CD4-positive, alpha-beta T cell treated with Interleukin-17A for 4 hours (primary cell): ENCODE measurements around the gene PTH1R.
A peak's percentile ranks its signal among the peaks of the same experiment; 100 is the strongest.

Experiments used
- DNase-seq: peaks from one replicate; pipeline ENCODE4 v3.0.0-alpha.2; 2020; ENCODE audit warnings: mixed read lengths

Gene PTH1R

DNA sequence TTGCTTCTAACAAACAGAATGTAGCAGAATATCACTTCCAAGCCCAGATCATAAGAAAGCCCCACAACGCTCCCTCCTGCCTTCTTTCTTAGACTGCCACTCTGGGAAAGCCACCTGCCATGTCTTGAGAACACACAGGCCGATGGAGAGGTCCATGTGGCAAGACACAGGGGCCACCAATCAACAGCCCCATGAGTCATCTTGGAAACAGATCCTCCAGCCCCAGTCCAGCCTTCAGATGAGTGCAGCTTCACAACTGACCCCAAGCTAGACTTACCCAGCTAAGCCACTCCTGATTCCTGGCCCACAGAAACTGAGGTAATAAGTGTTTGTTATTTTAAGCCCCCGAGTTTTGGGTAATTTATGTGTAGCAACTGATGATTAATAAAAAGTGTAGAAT lies 39.7 kb downstream of the PTH1R start:
- DNase-seq: no peak

- no peak for DNase-seq
Observed at GRCh38 chr3:46918202-46918601, 40.7 kb downstream of the PTH1R start.

GRCh38 chr3:46918634-46919033 lies 41.1 kb downstream of the PTH1R start:
- DNase-seq: no peak

GRCh38 chr3:46921041-46921440 lies 43.5 kb downstream of the PTH1R start:
- DNase-seq: no peak

DNA sequence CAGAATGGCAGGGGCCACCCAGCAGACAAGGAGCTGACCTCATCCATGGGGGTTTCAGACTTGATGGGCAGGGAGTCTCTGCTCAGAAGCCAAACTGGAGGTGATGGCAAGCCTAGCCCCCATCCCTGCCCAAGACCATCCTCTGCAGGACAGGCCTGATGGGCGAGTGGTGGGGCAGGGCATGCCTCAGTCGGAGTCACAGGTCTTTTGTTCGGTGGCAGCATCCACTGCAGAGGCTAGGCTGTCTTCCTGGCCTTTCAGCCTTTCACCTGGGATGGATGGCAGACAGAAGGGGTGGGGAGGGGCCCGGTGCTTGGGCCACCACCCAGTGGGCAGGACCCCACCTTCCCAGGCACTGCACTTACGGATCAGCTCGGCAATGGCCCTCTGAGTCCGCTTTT lies 44.4 kb downstream of the PTH1R start:
- no peak for DNase-seq

DNA sequence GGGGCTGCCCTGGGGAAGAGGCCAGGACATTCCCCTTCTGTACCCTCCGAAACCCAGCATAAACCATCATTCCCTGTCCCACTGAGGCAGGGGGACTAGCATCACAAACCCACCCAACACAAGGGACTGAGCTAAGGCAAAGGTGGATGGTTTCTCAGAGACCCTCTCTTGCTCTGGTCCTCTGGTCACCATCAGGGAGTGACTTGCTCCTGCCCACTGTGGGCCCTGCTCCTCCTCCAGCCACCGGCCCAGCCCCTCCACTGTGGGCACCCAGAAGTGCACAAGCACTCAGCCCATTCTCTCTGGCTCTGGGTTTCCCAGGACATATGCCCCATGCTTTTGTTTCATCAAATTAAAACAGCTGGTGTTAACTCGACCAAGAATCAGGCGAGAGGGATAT lies 44.9 kb downstream of the PTH1R start:
- no peak for DNase-seq

DNA sequence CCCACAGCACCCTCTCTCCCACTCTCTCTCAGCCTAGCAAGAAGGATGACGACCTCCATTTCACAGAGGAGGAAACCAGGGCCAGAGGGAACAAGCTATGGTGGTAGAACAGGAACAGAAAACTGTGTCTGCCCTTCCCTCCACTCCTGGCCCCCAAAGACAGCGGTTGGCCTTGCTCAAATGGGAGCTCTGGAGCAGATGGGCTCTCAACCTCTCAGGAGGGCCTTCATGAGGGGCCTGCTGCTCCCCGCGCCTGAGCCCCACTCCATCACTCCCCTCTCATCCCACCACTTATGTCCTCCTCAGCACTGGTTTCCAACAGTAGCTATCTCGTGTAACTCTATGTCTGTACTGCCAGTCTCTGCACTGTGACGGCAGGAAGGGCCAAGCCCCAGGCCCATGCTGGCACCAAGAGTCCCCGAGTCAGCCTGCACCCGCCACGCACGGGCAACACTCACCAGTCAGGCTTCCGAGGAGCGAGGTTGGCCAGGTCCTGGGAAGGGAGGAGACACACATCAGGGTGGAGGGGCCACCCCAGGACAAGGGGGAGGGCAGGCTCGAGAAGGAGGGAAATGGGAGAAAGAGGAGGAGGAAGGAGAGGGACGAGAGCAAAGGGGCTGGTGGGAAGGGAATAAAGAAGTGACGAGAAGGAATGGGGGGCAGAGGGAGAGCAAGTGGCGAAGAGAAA lies 45.5 kb downstream of the PTH1R start:
- DNase-seq: no peak

GRCh38 chr3:46923559-46924350 lies 46.2 kb downstream of the PTH1R start:
- peak; percentile 55 for DNase-seq

DNA sequence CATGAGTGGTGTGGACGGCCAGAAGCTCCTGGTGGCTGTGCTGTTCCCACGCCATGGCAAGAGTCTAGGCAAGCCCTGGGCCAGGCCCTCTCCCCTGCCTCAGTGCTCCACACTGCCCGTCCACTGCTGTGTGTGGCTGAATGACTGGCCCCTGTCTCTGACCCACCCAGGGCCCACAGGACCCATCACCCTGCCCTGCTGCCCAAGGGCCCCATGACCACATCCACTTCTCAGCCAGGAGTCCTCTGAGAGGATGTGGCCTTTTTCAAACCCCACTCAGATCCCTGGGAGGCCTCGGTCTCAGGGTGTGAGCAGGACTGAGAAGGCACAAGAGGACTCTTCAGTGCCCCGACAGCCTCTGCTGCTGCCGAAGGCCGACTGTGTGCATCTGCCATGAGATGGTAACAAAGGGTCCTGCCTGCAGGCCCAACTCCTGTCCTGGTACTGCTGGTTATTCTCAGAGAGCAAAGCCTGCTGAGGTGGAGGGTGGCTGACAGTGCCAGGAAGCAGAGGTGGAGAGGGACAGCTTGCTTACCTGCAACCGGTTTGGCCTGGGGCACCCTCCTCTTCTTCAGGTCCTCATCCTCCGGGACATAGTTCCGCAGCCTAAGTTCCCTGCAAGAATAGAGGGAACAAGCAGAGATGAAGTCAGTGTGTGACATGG lies 47.5 kb downstream of the PTH1R start:
- DNase-seq: no peak

DNA sequence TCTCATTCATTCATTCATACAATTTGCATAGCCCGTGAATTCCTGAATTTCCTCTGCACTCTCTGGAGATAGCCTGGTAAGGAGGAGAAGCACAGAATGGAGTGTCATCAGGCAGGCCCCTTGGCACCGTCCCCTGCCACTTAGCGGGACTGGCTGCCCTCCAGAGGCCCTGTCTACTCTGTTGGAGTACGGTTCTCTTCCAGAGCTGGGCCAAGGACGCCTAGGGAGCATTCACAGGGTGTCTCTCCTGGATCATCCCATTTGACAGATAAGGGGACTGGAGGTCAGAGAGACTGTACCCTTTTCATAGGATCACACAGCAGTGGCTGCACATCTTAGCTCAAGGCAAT lies 48.0 kb downstream of the PTH1R start:
- DNase-seq: no peak

GRCh38 chr3:46926039-46926438 lies 48.5 kb downstream of the PTH1R start:
- no peak for DNase-seq

DNA sequence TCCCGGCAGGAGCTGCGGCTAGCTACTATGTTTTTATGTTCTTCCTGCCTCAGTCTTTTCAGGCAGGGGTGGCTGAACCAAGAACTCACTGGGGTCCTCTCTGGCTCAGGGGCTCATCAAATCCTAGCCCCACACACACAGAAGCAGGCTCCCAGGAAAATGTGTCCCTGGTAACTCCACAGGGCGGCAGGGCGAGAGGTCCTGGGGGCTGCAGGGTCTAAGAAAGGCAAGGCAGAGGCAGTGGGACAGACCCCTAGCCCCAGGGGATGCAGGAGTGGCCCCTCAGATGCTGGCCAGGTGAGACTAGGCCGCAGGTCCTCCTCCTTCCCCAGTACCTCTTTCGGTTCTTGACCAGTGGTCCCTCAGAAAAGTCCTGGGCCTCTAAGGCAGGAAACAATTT lies 48.9 kb downstream of the PTH1R start:
- no peak for DNase-seq

- peak; percentile 38 for DNase-seq
Observed at GRCh38 chr3:46926871-46927717, 49.6 kb downstream of the PTH1R start.

DNA sequence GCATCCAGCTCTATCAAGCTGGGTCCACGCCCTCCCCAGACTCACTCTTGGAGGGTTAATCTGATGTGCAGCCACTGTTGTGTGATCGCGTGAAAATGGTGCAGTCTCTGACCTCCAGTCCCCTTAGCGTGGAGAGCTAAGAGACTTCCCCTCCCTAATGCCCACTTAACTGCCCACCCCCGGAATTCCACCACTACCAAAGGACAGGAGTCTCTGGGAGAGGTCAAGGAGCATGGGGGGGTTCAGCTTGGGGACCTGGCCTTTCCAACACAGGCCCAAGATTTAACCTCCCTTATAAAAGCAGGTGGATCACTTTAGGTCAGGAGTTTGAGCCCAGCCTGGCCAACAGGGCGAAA lies 50.2 kb downstream of the PTH1R start:
- no peak for DNase-seq

- no peak for DNase-seq
Observed at GRCh38 chr3:46928282-46928681, 50.8 kb downstream of the PTH1R start.

DNA sequence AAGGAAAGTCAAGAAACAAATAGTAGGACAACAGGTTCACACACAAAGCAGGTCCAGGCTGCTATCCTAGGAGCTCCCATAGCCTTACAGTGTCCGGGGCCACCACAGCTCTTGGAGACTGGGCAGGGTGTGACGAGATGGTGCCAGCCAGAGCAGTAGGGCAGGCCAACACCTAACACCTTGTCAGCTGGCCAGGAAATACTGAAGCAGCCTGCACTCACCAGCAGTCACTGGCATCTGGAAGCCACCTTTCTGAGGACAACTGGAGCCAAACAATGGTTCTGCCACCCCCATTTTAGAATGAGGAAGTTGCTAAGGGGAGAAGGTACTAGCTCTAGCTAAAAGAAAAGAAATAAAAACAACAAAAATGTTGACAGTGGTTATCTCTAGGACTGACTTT lies 51.8 kb downstream of the PTH1R start:
- no peak for DNase-seq

DNA sequence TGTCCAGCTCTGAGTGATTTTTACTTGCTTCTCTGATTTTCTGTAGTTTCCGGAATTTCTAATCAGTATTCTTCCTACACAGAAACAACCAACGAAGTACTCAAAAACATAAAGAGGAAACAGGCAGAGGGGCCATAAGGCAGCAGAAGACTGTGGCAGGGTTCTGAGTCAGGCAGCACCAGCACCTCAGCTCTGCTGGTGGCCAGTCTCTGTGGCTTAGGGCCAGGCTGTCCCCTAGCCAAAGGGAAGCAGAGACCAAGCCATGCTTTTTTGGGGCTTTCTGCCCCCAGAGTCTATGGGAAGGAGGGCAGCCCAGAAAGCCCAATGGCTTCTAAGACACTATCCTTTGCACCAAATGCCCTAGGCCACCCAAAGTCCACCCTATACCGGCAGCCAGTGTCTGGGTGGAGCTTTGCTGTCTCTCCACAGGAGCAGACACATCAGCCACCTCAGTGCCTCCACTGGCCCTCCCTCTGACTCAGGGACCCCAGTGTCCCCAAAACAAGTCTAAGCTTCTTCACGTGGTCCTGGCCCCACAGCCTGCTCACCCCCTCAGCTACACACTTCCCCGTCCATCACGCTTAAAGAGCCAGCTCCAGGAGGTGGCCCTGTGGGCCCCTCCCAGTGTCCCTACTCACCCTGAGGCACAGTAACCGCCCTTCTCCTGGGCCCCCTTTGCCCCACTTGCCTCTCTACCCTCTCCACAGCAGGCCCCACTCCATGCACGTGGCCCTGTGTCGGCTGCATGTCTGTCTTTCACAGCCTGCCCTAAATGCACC lies 52.8 kb downstream of the PTH1R start:
- no peak for DNase-seq

DNA sequence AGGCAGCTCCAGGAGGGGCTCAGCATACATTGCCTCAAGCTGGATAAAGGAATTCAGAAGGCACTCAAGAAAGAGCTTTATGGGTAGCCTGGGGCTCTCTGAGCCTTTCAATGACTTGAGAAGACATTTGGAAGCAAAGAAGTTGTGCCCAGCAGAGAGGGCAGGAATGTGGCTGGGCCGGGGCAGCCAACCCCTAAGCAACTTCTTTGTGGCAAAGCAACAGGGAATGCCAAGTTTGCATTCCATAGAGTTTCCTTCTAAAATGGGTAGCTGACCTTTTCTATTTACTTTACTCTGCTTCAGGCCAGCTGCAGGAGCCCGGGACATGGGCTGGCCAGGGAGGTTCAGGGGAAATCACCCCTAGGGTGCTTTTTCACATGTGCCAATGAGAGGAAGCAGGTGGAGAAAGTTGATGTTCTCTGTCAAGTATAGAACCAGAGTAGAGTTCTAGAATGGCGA lies 53.5 kb downstream of the PTH1R start:
- DNase-seq: no peak

GRCh38 chr3:46931631-46932331 lies 54.3 kb downstream of the PTH1R start:
- DNase-seq: no peak

- no peak for DNase-seq
Observed at GRCh38 chr3:46932455-46933225, 55.1 kb downstream of the PTH1R start.

GRCh38 chr3:46933261-46933660 lies 55.7 kb downstream of the PTH1R start:
- DNase-seq: no peak
